ENCODE measurements around the gene GAP43. TPM values are rescaled to one million over a fixed set of nuclear protein-coding genes. Genes with fewer than 3 reads are reported as not detected.

GAP43 gene
- total and polyA plus RNA-seq, 2 of the 13 experiments (the other 11 are each of a cell fraction or from before 2014, with no cell fraction given) = not detected

GRCh38 chr3:115616461-115616860, 6.8 kb upstream of the GAP43 start (continued):
- TF ChIP-seq KIAA2018 (CRISPR knock-in tag; IDR thresholded peaks at IDR 0.05; ENCODE audit: borderline replicate concordance) = no peak
- TF ChIP-seq ZNF782 (CRISPR knock-in tag; IDR thresholded peaks at IDR 0.05; ENCODE audit: borderline replicate concordance) = no peak
- no peak for TF ChIP-seq LRRFIP1 (CRISPR knock-in tag; conservative IDR thresholded peaks at IDR 0.05)
- TF ChIP-seq ZFX (CRISPR knock-in tag; IDR thresholded peaks at IDR 0.05; ENCODE audit: low read depth) = no peak
- no peak for TF ChIP-seq ZNF75D (CRISPR knock-in tag; IDR thresholded peaks at IDR 0.05; ENCODE audit: borderline replicate concordance)
- TF ChIP-seq CTCF (CRISPR knock-in tag; IDR thresholded peaks at IDR 0.05) = no peak
- TF ChIP-seq ZNF547 (CRISPR knock-in tag; IDR thresholded peaks at IDR 0.05) = no peak
- TF ChIP-seq ELF4 (CRISPR knock-in tag; IDR thresholded peaks at IDR 0.05; ENCODE audit: borderline replicate concordance) = no peak
